IPS DF 6.9 (cell line): Measurements from ENCODE around the gene POGZ.

Experiments
- DNase-seq: peaks from one replicate; pipeline ENCODE4 v3.0.0-alpha.2; 2013; ENCODE audit warnings: low read depth, low spot score
- H3K27ac ChIP-seq: one replicate; pipeline ENCODE4 v1.5.1; 2013; ENCODE audit warnings: low read length, control low read depth
- H3K27me3 ChIP-seq: 2 replicates; pipeline ENCODE4 v1.6.1; 2013; ENCODE audit warnings: mild to moderate bottlenecking, low read length; ENCODE audit not compliant: control insufficient read depth, insufficient read depth
- H3K36me3 ChIP-seq: 2 replicates; pipeline ENCODE4 v1.6.1; 2013; ENCODE audit warnings: low read length; ENCODE audit not compliant: control insufficient read depth, insufficient read depth
- H3K4me1 ChIP-seq: 2 replicates; pipeline ENCODE4 v1.6.1; 2013; ENCODE audit warnings: low read length; ENCODE audit not compliant: control insufficient read depth, insufficient read depth
- H3K4me3 ChIP-seq: 2 replicates; pipeline ENCODE4 v1.5.1; 2013; ENCODE audit warnings: mild to moderate bottlenecking, low read length
- H3K9me3 ChIP-seq: 2 replicates; pipeline ENCODE4 v1.6.1; 2013; ENCODE audit warnings: low read length, inconsistent platforms; ENCODE audit not compliant: control insufficient read depth, insufficient read depth
- WGBS: extraction: QIAGEN DNeasy Blood & Tissue Kit; methylation state at CpG from one replicate; pipeline ENCODE4 v1.1.7; 2013; ENCODE audit warnings: mixed read lengths, missing lambda C conversion rate; ENCODE audit not compliant: insufficient read length, insufficient coverage; 5-methylcytosine and 5-hydroxymethylcytosine counted together

POGZ gene

GRCh38 chr1:151459331-151460046 lies at the start of gene POGZ:
POGZ (minus strand) TSS chr1:151459494; CDS start chr1:151442204, 17,290 bp downstream.
- H3K36me3 ChIP-seq = no peaks in the 10 kb centered on the region
- H3K4me1 ChIP-seq = peaks cover 2% of the 10 kb centered on the region; the same call in 1 of the 2 replicates
- H3K4me3 ChIP-seq = peak within 1 kb of the TSS; percentile 93
- no peaks in the 10 kb centered on the region for H3K27me3 ChIP-seq
- WGBS = no CpG with 5 or more reads among the region's 30 CpGs
- DNase-seq = peak; percentile 88
- H3K9me3 ChIP-seq = no peaks in the 10 kb centered on the region
- H3K27ac ChIP-seq = no peak within 1 kb of the TSS

DNA sequence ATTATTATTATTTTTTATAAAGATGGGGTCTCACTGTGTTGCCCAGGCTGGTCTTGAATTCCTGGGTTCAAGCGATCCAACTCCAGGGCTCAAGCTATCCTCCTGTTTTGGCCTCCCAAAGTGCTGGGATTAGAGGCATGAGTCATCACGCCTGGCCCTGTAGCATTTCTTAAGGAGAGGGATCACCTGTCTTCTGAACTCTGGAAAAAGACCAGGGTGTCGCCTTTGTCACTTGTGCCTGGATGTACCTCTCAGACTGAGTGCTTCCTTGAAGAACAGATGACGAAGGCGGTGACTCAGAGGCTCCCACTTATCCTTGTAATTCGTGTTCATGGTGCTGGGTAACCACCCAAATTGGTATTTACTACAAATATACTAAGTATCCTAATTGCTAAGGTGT lies 49.5 kb upstream of the POGZ start:
- no CpG with 5 or more reads among the region's 6 CpGs for WGBS
- Histone ChIP-seq H3K9me3 (no peaks in the 10 kb centered on the region), H3K36me3 (no peaks in the 10 kb centered on the region), H3K4me3 (no peak overlapping the region), H3K27me3 (no peaks in the 10 kb centered on the region), H3K4me1 (peaks cover 7% of the 10 kb centered on the region), H3K27ac (no peak overlapping the region)
- DNase-seq = no peak

- no peaks in the 10 kb centered on the region for H3K36me3 ChIP-seq
- no CpG with 5 or more reads among the region's 4 CpGs for WGBS
- no peak overlapping the region for H3K4me3 ChIP-seq
- no peaks in the 10 kb centered on the region for H3K9me3 ChIP-seq
- DNase-seq = no peak
- H3K27me3 ChIP-seq = no peaks in the 10 kb centered on the region
- no peaks in the 10 kb centered on the region for H3K4me1 ChIP-seq
- H3K27ac ChIP-seq = no peak overlapping the region
Measured at GRCh38 chr1:151504759-151505158, 45.5 kb upstream of the POGZ start.

DNA sequence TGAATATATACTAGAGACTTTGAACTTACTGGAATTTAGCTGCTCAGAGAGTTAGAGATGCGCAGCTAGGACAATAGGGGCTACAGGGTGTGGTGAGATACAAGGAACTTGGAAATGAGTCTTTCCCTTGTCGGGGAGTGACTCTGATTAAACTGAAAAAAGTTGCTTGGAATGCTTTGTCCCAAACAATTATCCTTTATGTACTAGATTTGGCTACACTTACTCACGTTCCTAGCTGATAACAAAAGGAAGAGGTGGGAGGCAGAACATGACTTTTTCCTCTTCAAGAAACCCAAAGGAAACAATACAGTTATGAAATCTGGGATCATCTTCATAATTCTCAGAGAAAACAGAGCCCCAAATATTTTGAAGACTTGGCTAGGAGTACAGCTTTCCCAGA lies 45.0 kb upstream of the POGZ start:
- WGBS = no CpG with 5 or more reads among the region's 3 CpGs
- H3K27me3 ChIP-seq = no peaks in the 10 kb centered on the region
- H3K4me3 ChIP-seq = no peak overlapping the region
- no peaks in the 10 kb centered on the region for H3K36me3 ChIP-seq
- no peak overlapping the region for H3K27ac ChIP-seq
- DNase-seq = no peak
- no peaks in the 10 kb centered on the region for H3K4me1 ChIP-seq
- no peaks in the 10 kb centered on the region for H3K9me3 ChIP-seq

- WGBS = no CpG with 5 or more reads among the region's 7 CpGs
- no peak overlapping the region for H3K4me3 ChIP-seq
- H3K27me3 ChIP-seq = no peaks in the 10 kb centered on the region
- no peaks in the 10 kb centered on the region for H3K9me3 ChIP-seq
- no peaks in the 10 kb centered on the region for H3K4me1 ChIP-seq
- no peak for DNase-seq
- no peaks in the 10 kb centered on the region for H3K36me3 ChIP-seq
- H3K27ac ChIP-seq = no peak overlapping the region
Measured at GRCh38 chr1:151502859-151503780, 43.8 kb upstream of the POGZ start.

DNA sequence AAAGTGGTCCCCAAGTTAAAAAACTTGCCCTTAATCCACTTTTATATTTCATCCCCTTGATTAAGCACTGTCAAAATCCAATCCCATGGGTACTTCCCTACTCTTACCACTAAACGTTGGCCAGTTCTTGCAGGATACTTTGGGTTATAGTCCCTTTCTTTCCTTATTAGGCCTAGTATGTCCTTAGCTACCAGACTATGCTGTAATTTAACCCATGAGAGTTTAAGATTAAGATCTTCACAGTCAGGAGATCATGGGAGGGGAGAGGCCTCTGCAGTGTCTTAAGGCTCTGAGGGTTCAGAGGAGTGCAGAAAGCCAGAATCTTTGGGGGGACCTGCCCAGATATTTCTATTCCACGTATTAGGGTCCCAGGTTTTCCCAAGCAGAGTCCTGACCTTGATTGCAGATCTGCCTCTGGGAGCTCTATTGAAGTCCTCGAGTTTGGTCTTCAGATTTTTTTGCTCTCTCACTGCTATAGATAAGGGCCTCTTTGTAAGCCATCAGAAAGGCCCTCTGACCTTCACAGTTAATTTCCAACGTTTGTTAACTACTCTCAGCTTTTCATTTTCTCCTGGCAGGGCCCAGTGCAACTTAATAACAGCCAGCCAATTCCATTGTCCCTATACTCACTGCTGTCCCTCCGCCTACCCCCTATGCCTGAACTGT lies 42.9 kb upstream of the POGZ start:
- Histone ChIP-seq H3K27ac (no peak overlapping the region), H3K9me3 (no peaks in the 10 kb centered on the region), H3K4me3 (no peak overlapping the region), H3K4me1 (no peaks in the 10 kb centered on the region), H3K36me3 (no peaks in the 10 kb centered on the region), H3K27me3 (no peaks in the 10 kb centered on the region)
- no peak for DNase-seq
- WGBS = no CpG with 5 or more reads among the region's 5 CpGs

- no CpG with 5 or more reads among the region's 10 CpGs for WGBS
- Histone ChIP-seq H3K4me3 (no peak overlapping the region), H3K9me3 (no peaks in the 10 kb centered on the region), H3K27ac (no peak overlapping the region), H3K4me1 (no peaks in the 10 kb centered on the region), H3K36me3 (no peaks in the 10 kb centered on the region), H3K27me3 (no peaks in the 10 kb centered on the region)
- DNase-seq = no peak
Measured at GRCh38 chr1:151501474-151501873, 42.2 kb upstream of the POGZ start.

- Histone ChIP-seq H3K4me3 (no peak overlapping the region), H3K4me1 (no peaks in the 10 kb centered on the region), H3K27me3 (no peaks in the 10 kb centered on the region), H3K9me3 (no peaks in the 10 kb centered on the region), H3K27ac (no peak overlapping the region), H3K36me3 (no peaks in the 10 kb centered on the region)
- DNase-seq = no peak
- no CpG with 5 or more reads among the region's 1 CpG for WGBS
Measured at GRCh38 chr1:151499930-151500329, 40.6 kb upstream of the POGZ start.

DNA sequence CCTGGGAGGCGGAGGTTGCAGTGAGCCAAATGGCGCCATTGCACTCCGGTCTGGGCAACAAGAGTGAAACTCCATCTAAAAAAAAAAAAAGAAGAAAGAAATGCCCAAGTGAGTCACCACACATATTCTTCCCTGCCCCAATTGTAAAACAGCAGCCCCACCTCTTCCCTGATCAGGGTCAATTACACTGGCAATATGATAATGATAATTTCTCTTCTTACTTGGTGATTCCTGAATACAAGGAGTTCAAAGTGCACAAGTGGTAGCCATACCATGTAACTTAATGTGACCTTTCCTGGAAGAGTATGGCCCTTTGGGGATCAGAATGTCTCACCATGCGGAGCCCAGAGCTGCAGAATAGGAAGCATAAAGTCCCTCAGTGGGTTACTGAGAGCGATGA lies 40.1 kb upstream of the POGZ start:
- H3K4me1 ChIP-seq = no peaks in the 10 kb centered on the region
- DNase-seq = no peak
- H3K4me3 ChIP-seq = no peak overlapping the region
- no peaks in the 10 kb centered on the region for H3K27me3 ChIP-seq
- no peaks in the 10 kb centered on the region for H3K9me3 ChIP-seq
- no peak overlapping the region for H3K27ac ChIP-seq
- H3K36me3 ChIP-seq = no peaks in the 10 kb centered on the region
- WGBS = no CpG with 5 or more reads among the region's 5 CpGs

DNA sequence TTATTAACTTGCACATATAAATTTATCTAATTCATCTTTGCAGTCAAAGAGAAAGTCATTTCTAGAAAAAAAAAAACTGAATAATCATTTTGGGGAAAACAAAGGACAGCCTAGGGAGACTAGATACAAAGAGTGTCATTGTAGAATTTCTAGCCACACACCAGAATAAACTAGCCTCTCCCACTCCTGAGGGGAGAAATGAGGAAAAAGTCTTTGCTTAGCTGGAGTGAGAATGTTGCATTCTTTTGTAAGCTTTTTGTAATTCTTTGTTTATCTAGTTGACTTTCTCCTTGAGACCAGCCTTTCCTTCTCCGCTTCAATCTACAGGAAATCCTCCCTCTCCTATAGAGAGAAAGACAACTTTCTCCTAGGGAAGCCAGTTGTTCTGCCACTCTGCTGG lies 36.0 kb upstream of the POGZ start:
- Histone ChIP-seq H3K36me3 (no peaks in the 10 kb centered on the region), H3K4me3 (no peak overlapping the region), H3K4me1 (no peaks in the 10 kb centered on the region), H3K27ac (no peak overlapping the region), H3K27me3 (no peaks in the 10 kb centered on the region), H3K9me3 (no peaks in the 10 kb centered on the region)
- no peak for DNase-seq
- WGBS = no CpG with 5 or more reads among the region's 1 CpG
